ENCODE measurements around the gene RAB9A.

GRCh38 chrX:13694983-13695382 is 6.1 kb downstream of the RAB9A start:
- TF ChIP-seq TOX (CRISPR knock-in tag; IDR thresholded peaks at IDR 0.05; ENCODE audit: borderline replicate concordance): no peak
- TF ChIP-seq TSHZ2 (CRISPR knock-in tag; IDR thresholded peaks at IDR 0.05): no peak

Data from SK-N-SH treated with all-trans-retinoic acid at 6 μM for 48 hours (cell line).